GM23338 (cell line): ENCODE data around the gene MOK. TPM values are rescaled to one million over a fixed set of nuclear protein-coding genes. Genes with fewer than 3 reads are reported as not detected.
A peak's percentile ranks its signal among the peaks of the same experiment; 100 is the strongest.
"Not testable (repeated sequence)": the region's sequence is repeated elsewhere in the genome, so short reads cannot be mapped to it uniquely, and the experiment has no call there.

Source experiments
- ATAC-seq: fragments of 200-7000 bp; cut with Tn5 transposase; 3 replicates; pipeline ENCODE4 v1.9.1; 2020
- DNase-seq: peaks from one replicate; pipeline ENCODE4 v3.0.0-alpha.2; 2015; ENCODE audit warnings: low spot score
- H2AFZ ChIP-seq: fragments of 200-600 bp; sonication (generic); 2 replicates; pipeline ENCODE4 v1.8.0; 2016; ENCODE audit warnings: antibody characterized with exemption, mild to moderate bottlenecking, moderate library complexity
- H3F3A ChIP-seq: fragments of 200-600 bp; sonication (generic); replicated peaks from 2 replicates; pipeline ENCODE4 v1.8.0; 2017; ENCODE audit warnings: antibody characterized with exemption, mixed run types, low read depth
- H3K27ac ChIP-seq: fragments of 200-600 bp; sonication (generic); 2 replicates; pipeline ENCODE4 v1.6.1; 2016; ENCODE audit warnings: low read depth
- H3K27me3 ChIP-seq: fragments of 200-600 bp; sonication (generic); 2 replicates; pipeline ENCODE4 v1.8.0; 2016; ENCODE audit warnings: mild to moderate bottlenecking, mixed run types, moderate library complexity; ENCODE audit not compliant: insufficient read depth
- H3K36me3 ChIP-seq: fragments of 200-600 bp; sonication (generic); 2 replicates; pipeline ENCODE4 v1.8.0; 2016; ENCODE audit warnings: mild to moderate bottlenecking; ENCODE audit not compliant: insufficient read depth
- H3K4me1 ChIP-seq: fragments of 200-600 bp; sonication (generic); 2 replicates; pipeline ENCODE4 v1.8.0; 2016; ENCODE audit warnings: mild to moderate bottlenecking, moderate library complexity; ENCODE audit not compliant: insufficient read depth
- H3K4me2 ChIP-seq: fragments of 200-600 bp; sonication (generic); 2 replicates; pipeline ENCODE4 v1.7.1; 2017; ENCODE audit warnings: mixed run types
- H3K4me3 ChIP-seq: fragments of 200-600 bp; sonication (generic); 2 replicates; pipeline ENCODE4 v1.6.1; 2016; ENCODE audit warnings: mixed run types
- H3K79me2 ChIP-seq: fragments of 200-600 bp; sonication (generic); replicated peaks from 2 replicates; pipeline ENCODE4 v1.8.0; 2017; ENCODE audit warnings: mild to moderate bottlenecking; ENCODE audit not compliant: insufficient read depth
- H3K9me2 ChIP-seq: fragments of 200-600 bp; sonication (generic); 2 replicates; pipeline ENCODE4 v1.8.0; 2017; ENCODE audit not compliant: insufficient read depth
- H4K20me1 ChIP-seq: fragments of 200-600 bp; sonication (generic); replicated peaks from 2 replicates; pipeline ENCODE4 v1.8.0; 2017; ENCODE audit warnings: mild to moderate bottlenecking; ENCODE audit not compliant: insufficient read depth
- H3K27ac Mint-ChIP-seq: 2 replicates; pipeline ENCODE4 v1.8.0; 2020; ENCODE audit warnings: inconsistent platforms, mild to moderate bottlenecking, moderate library complexity, mixed read lengths
- H3K27me3 Mint-ChIP-seq: 3 replicates; pipeline ENCODE4 v1.8.0; 2022; ENCODE audit warnings: low read depth, mild to moderate bottlenecking, moderate library complexity, mixed read lengths, inconsistent platforms; ENCODE audit not compliant: insufficient read depth, poor library complexity
- H3K36me3 Mint-ChIP-seq: 3 replicates; pipeline ENCODE4 v1.8.0; 2021; ENCODE audit warnings: low read depth, mild to moderate bottlenecking, inconsistent platforms, moderate library complexity, mixed read lengths
- H3K4me1 Mint-ChIP-seq: 3 replicates; pipeline ENCODE4 v1.8.0; 2020; ENCODE audit warnings: mild to moderate bottlenecking, inconsistent platforms, mixed read lengths
- H3K4me3 Mint-ChIP-seq: 3 replicates; pipeline ENCODE4 v1.8.0; 2021; ENCODE audit warnings: moderate library complexity, mild to moderate bottlenecking, inconsistent platforms, mixed read lengths
- H3K9me3 Mint-ChIP-seq: 3 replicates; pipeline ENCODE4 v1.8.0; 2020; ENCODE audit warnings: moderate library complexity, mild to moderate bottlenecking, inconsistent platforms, mixed read lengths
- CREB1 ChIP-seq: fragments of 250-450 bp; sonication (Bioruptor Pico); IDR thresholded peaks from 2 replicates; pipeline ENCODE4 v1.5.0; 2020; ENCODE audit warnings: low read depth, mild to moderate bottlenecking, moderate library complexity
- CTCF ChIP-seq, 2 experiments: fragments of 200-600 bp in 1 of 2; sonication (generic) in 1 of 2; conservative IDR thresholded peaks; 2 replicates each; pipeline versions ENCODE4 v1.5.1 to v1.6.1; 2016 to 2017; ENCODE audit warnings: antibody characterized with exemption in 2 of 2, low read depth in 2 of 2, mild to moderate bottlenecking in 2 of 2, moderate library complexity in 1 of 2
- EZH2phosphoT487 ChIP-seq: fragments of 200-600 bp; sonication (generic); IDR thresholded peaks from one replicate; pipeline ENCODE4 v1.8.1; 2018; ENCODE audit warnings: antibody characterized with exemption; ENCODE audit not compliant: unreplicated experiment
- POLR2AphosphoS5 ChIP-seq: IDR thresholded peaks from 2 replicates; pipeline ENCODE4 v1.6.1; 2016; ENCODE audit warnings: antibody characterized with exemption, low read depth
- ZNF114 ChIP-seq: fragments of 250-450 bp; sonication (Bioruptor Pico); IDR thresholded peaks from 2 replicates; pipeline ENCODE4 v1.5.0; 2020; ENCODE audit warnings: mild to moderate bottlenecking, moderate library complexity
- polyA plus RNA-seq: library from polyadenylated mRNA; unstranded; fragments of >200 nt; fragmentation: Nextera tagmentation; extraction: Ambion mirVana; gene quantifications from 2 replicates; pipeline ENCODE4 v1.2.1, GENCODE V29; 2016
- total RNA-seq: library from RNA; depleted of rRNA; stranded (reverse); fragments of >200 nt; shearing (Covaris generic); gene quantifications from 2 replicates; pipeline ENCODE4 v1.2.3, GENCODE V29; 2014
- TF ChIP-seq, protein P1 (sequence below): IDR thresholded peaks from 2 replicates; pipeline ENCODE4 v1.6.1; 2016; ENCODE audit warnings: antibody characterized with exemption

The MOK gene
- total and polyA plus RNA-seq, 2 experiments from 2014 or later: 3.1 TPM

DNA sequence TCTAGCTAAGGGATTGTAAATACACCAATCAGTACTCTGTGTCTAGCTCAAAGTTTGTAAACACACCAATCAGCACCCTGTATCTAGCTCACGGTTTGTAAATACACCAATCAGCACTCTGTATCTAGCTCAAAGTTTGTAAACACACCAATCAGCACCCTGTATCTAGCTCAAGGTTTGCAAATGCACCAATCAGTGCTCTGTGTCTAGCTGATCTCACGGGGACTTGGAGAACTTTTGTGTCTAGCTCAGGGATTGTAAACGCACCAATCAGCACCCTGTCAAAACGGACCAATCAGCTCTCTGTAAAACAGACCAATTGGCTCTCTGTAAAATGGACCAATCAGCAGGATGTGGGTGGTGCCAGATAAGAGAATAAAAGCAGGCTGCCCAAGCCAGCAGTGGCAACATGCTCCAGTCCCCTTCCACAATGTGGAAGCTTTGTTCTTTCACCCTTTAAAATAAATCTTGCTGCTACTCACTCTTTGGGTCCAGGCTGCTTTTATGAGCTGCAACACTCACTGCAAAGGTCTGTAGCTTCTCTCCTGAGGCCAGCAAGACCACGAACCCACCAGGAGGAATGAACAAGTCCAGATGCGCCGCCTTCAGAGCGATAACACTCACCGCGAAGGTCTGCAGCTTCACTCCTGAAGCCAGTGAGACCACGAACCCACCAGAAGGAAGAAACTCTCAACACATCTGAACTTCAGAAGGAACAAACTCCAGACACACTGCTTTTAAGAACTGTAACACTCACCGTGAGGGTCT is 6.5 kb downstream of the MOK start:
- H3K27me3 Mint-ChIP-seq, H3K36me3 Mint-ChIP-seq, H3F3A ChIP-seq, H3K4me3 Mint-ChIP-seq, H3K27me3 ChIP-seq, DNase-seq, H3K27ac ChIP-seq, H3K9me3 Mint-ChIP-seq, H3K4me1 ChIP-seq, H3K36me3 ChIP-seq, H3K79me2 ChIP-seq, H3K4me3 ChIP-seq, H4K20me1 ChIP-seq, H3K4me2 ChIP-seq, H3K27ac Mint-ChIP-seq, H3K4me1 Mint-ChIP-seq, ATAC-seq, H3K9me2 ChIP-seq, H2AFZ ChIP-seq: not testable (repeated sequence)

DNA sequence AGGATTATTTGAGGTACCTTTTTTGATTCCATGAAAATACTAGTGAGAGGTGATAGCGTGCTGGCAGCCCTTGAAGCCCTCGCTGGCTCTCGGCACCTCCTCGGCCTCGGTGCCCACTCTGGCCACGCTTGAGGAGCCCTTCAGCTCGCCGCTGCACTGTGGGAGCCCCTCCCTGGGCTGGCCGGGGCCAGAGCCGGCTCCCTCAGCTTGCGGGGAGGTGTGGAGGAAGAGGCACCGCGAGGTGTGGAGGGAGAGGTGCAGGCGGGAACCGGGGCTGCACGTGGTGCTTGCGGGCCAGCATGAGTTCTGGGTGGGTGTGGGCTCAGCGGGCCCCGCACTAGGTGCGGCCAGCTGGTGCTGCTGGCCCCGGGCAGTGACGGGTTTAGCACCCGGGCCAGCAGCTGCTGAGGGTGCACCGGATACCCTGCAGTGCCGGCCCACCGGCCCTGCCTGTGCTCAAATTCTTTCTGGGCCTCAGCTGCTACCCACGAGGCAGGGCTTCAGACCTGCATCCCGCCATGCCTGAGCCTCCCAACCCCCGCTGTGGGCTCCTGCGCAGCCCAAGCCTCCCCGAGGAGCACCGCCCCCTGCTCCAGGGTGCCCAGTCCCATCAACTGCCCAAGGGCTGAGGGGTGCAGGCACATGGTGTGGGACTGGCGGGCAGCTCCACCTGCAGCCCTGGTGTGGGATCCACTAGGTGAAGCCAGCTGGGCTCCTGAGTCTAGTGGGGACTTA is 7.4 kb downstream of the MOK start:
- H3K36me3 ChIP-seq: no peaks in the 10 kb centered on the region
- H3F3A ChIP-seq: no peaks in the 10 kb centered on the region
- H3K79me2 ChIP-seq: no peaks in the 10 kb centered on the region
- Mint-ChIP-seq H3K9me3 (peaks cover 8% of the 10 kb centered on the region; the same call in 2 of the 3 replicates), H3K36me3 (no peaks in the 10 kb centered on the region), H3K27me3 (no peaks in the 10 kb centered on the region), H3K4me1 (no peaks in the 10 kb centered on the region; the same call in 2 of the 3 replicates), H3K27ac (no peak overlapping the region), H3K4me3 (no peak overlapping the region)
- no peaks in the 10 kb centered on the region for H3K9me2 ChIP-seq
- no peaks in the 10 kb centered on the region for H3K4me1 ChIP-seq
- DNase-seq (no peak), ATAC-seq (no peak)
- H3K27me3 ChIP-seq: no peaks in the 10 kb centered on the region
- no peak overlapping the region for H3K4me3 ChIP-seq
- H3K27ac ChIP-seq: no peak overlapping the region
- H4K20me1 ChIP-seq: no peaks in the 10 kb centered on the region
- TF ChIP-seq POLR2AphosphoS5 (no peak), EZH2phosphoT487 (no peak), CREB1 (no peak)
- TF ChIP-seq, protein P1, sequence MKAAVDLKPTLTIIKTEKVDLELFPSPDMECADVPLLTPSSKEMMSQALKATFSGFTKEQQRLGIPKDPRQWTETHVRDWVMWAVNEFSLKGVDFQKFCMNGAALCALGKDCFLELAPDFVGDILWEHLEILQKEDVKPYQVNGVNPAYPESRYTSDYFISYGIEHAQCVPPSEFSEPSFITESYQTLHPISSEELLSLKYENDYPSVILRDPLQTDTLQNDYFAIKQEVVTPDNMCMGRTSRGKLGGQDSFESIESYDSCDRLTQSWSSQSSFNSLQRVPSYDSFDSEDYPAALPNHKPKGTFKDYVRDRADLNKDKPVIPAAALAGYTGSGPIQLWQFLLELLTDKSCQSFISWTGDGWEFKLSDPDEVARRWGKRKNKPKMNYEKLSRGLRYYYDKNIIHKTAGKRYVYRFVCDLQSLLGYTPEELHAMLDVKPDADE: no peak
- no peak overlapping the region for H2AFZ ChIP-seq
- no peak overlapping the region for H3K4me2 ChIP-seq

GRCh38 chr14:102295270-102295669 is 9.7 kb downstream of the MOK start:
- Mint-ChIP-seq H3K27me3 (peaks cover 3% of the 10 kb centered on the region), H3K36me3 (no peaks in the 10 kb centered on the region), H3K4me1 (no peaks in the 10 kb centered on the region; the same call in 2 of the 3 replicates), H3K27ac (no peak overlapping the region), H3K4me3 (no peak overlapping the region), H3K9me3 (peaks cover 8% of the 10 kb centered on the region; the same call in 2 of the 3 replicates)
- Histone ChIP-seq H3K4me1 (no peaks in the 10 kb centered on the region), H3K27ac (no peak overlapping the region), H3K27me3 (no peaks in the 10 kb centered on the region), H3K36me3 (no peaks in the 10 kb centered on the region), H4K20me1 (no peaks in the 10 kb centered on the region), H3K9me2 (no peaks in the 10 kb centered on the region), H3K4me2 (no peak overlapping the region), H3F3A (no peaks in the 10 kb centered on the region), H2AFZ (no peak overlapping the region), H3K79me2 (no peaks in the 10 kb centered on the region), H3K4me3 (no peak overlapping the region)
- TF ChIP-seq, protein P1: no peak
- TF ChIP-seq CTCF (conservative IDR thresholded peaks at IDR 0.05; ENCODE audit: low read depth in 2 of 2) (peak; percentile 36 to 42; a peak in 3 of 4 replicates), ZNF114 (no peak)
- ATAC-seq: peak; percentile 49
- DNase-seq: no peak
